KBM-7 (cell line): ENCODE measurements around the gene QRFP.

ENCODE experiments used
- DNase-seq: peaks from one replicate; pipeline ENCODE4 v3.0.0-alpha.2; 2015
- in situ Hi-C: fragments of 300-500 bp; cut with MboI; formaldehyde crosslinking; loops from 2 replicates; pipeline ENCODE4 v1.14.3; 2020; ENCODE audit warnings: low sequenced_read_pairs, low pct_unique_long_range_greater_than_20kb, mixed read lengths

The QRFP gene

DNA sequence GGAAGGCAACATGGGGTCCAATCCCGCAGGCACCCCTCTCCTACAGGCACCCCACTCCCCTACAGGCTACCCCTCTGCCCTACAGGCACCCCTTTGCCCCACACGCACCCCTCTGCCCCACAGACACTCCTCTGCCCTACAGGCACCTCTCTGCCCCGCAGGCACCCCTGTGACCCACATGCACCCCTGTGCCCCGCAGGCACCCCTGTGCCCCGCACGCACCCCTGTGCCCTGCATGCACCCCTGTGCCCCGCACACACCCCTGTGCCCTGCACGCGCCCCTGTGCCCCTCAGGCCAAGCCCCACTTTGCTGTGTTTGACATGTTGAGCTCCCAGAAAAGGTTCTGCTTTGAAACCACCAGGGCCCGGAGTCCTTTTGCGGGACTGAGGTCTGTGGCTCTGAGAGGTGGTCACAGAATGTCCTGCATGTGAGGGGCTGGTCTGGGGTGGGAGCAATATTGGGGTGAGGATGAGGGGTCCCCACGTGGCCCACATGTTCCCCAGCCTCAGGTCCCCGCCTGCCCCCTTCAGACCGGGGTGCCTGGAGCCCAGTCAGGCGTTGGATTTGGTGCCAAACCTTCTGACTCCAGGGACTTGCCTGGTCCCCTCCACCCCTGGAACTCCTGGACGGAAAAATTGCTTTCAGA is 616 bp upstream of the QRFP start:
- DNase-seq, result no peak
- in situ Hi-C loops, result no loop called here

DNA sequence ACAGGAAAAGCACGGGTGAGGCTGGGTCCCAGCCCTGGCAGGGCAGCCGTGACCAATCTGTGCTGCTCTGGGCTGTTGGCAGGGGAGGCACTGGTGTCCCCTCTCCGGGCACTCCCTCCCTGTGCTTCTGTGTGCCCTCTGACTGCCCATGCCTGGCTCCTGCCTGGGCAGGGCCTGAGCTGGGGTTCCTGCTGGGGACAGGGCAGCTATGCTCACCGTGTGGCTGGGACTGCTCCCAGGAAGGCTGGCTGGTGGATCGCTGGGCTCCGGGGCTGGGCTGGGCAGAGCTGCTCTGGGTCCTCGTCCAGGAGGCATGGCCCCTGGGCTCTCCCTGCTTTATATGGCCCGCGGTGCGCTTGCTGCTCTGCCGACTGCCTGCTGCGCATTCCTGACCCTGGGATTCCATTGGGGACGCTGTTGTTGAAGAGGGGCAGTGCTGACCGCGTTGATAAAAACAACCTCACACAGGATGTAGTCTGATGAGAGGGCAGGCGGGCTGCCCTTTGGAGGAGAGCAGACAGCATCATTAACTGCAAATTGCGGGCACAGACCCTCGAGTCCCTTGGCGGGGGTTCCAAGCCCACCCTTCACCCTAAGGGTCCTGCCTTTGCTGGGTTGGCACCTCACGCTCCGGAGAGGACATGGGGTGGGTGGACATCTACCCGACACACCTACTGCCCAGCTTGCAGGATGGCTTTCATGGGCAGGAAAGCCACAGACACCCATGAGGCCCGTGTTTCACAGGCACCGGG is 955 bp downstream of the QRFP start:
- DNase-seq, result no peak
- in situ Hi-C loops, result no loop called here

GRCh38 chr9:130895038-130895437 is 1.6 kb downstream of the QRFP start:
- in situ Hi-C loops, result no loop called here

DNA sequence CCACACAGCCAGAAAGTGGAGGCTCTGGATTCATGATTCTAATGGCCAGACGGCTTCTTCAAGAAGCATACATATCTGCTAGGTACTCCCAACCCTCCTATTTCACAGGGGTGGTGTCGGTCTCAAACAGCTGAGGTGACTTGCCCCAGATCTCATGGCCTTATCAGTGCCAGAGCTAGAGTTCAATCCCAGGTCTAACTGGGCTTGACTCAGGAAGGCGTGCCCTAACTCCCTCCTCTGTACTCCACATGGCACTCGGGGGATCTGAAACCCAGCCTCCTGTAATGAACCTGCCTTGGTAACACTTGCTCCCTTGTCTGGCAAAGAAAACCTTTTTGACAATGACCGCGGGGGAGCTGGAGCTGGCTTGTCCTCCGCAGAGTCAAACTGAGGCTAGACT is 2.1 kb downstream of the QRFP start:
- in situ Hi-C loops, result no loop called here
- DNase-seq, result no peak

More at GRCh38 chr9:130895038-130895437, 1.6 kb downstream of the QRFP start:
- DNase-seq, result no peak

DNA sequence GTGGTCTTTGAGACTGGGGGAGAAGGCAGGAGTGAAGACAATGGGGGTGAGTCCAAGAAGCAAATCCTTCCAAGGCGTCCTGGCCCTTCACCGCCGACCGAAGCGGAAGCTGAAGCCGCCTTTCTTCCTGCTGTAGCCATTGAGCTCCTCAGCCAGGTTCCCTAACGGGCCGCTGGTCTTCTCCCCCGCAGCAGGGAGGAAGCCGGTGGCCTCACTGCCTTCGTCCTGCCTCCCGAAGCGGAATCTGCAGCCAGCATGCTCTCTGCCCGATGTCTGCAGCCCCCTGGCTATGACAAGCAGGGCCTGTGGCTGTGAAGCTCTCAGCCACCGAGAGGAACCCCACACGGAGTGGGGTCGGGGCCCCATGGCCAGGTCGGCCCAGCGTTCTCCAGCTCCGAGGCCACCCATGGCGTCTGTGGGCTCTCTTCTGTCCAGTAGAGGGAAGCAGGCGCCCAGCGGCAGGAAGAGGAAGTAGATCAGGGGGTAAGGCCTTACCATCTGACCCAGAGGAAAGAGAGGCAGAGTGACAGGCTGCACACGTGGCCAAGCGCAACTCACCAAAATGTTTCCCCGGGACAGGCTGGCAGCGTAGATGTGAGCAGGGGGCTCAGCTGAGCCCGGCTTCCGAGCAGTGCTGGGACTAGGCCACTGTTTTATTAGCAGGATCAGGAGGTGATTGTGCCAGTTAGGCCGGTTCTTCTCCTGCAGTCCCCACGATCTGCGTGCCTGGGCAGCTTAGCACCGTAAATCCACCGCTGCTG is 3.1 kb downstream of the QRFP start:
- DNase-seq, result no peak

DNA sequence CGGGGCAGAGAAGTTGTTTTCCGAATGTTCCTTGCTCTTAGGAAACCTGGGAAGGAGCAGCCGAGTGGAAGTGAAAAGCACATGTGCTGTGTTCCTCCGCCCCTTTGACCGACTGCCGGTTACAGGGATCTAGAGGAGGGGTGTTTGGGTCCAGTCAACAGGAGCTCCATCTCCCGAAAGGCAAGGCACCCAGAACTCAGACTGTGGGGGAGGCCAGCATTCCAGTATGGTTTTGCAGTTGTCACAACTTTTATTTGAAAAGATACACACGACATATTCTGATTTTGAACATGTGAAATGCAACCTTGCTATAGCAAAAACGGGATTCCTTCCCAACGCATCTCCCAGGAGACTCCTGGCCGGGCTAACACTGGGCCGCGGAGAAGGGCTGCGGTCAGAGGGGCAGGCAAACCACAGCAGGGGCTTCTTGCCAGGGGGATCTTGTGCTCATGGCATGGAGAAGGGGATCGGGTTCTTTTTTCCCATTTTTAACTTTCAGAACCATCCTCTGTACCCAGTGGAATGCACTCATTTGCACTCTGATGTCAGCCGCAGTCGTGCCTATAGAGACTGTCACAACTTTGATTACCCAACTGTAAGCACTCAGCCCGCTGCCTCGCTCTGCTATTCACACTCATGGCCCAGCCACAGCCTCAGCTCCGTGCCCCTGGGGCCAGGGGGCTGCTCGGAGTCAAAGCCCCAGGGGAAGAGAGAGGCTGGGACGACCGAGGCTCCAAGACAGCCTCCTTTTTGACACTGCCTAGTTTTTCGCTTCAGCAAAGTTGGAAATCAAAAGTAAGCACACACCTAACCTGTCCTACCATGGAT is 3.9 kb downstream of the QRFP start:
- no peak for DNase-seq
- in situ Hi-C loops, result no loop called here

More for the DNA sequence above, 3.1 kb downstream of the QRFP start:
- in situ Hi-C loops, result no loop called here

- no peak for DNase-seq
- in situ Hi-C loops, result no loop called here
Observed at GRCh38 chr9:130891688-130892476, 4.7 kb downstream of the QRFP start.

DNA sequence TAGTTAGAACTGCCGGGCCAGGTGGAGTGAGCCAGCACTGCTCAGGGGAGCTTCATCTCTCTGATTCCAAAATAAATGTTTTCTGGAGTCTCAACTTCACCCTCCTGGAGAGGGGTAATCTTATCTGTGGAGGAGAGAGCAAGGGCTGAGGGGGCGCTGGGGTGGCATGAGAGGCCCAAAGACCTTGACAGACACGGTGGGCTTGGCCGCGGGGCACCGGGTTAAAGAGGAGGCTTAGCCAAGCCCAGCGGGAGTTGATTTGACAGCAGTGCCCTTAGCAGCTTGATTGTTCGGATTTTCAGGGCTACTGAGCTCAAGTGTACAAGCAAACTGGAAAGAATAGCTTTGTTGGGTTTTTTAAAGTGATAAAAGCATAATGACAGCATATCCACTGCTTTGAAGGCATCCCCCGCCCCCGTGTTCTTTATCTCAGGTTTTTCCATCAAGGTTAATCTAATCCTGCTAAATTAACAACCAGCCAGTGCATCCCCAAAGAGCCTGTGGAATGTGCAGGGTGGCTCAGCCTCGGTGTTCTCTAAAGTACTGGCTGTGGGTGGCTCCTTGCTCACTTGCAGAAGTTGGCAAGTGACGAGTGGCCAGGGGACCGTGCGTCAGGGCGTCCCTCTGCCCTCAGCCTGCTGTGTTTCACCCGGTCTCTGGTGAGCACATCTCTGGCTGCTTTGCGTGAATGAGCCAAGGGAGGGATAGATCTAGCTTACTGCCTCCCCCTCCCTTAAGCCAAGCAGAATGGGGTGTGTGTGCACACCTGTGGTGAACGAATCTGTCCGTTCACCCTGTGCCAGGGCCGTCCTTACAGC is 5.5 kb downstream of the QRFP start:
- DNase-seq, result no peak
- in situ Hi-C loops, result no loop called here

GRCh38 chr9:130890124-130890523 is 6.5 kb downstream of the QRFP start:
- in situ Hi-C loops, result no loop called here
- DNase-seq, result no peak

DNA sequence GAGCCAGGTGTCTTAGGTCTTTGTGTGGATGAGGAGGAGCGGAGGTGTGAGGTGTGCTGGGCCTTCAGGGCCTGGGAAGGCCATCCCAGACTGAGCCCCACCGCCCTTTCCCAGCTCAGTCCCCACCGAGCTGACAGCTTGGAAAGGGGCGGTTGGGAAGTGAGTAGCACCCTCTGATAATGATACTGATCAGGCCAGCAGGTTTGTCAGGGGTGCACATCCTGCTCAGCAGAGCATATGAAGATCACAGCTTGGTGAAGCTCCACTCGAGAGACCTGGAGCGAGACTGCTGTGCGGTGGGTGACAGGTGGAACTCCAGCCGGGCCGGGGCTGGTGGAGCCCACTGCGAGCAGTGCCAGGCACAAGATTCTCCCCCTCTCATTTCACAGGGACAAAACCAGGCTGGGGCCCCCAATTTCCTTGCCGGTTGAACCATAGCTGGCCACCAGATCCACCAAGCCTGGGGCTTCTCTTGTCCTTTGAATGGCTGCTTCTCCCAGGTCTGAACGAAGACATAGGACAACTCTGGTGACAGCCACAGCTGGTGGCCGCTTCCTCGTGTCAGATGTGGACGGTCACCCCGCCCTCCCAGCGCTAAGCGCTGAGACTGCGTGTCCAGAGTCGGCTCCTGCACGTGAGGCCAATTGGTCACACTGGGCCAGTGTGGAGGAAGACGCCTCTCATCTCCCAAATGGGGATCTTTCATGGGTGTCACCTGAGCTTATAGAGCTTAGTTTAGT is 8.3 kb downstream of the QRFP start:
- in situ Hi-C loops, result no loop called here
- no peak for DNase-seq

GRCh38 chr9:130887494-130888144 is 9.0 kb downstream of the QRFP start:
- in situ Hi-C loops, result no loop called here
- DNase-seq, result no peak

DNA sequence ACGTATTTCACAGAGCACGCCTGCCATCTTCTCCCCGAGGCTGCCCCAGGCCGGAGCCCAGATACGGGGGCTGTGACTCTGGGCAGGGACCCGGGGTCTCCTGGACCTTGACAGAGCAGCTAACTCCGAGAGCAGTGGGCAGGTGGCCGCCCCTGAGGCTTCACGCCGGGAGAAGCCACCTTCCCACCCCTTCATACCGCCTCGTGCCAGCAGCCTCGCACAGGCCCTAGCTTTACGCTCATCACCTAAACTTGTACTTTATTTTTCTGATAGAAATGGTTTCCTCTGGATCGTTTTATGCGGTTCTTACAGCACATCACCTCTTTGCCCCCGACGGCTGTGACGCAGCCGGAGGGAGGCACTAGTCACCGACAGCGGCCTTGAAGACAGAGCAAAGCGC is 9.6 kb downstream of the QRFP start:
- in situ Hi-C loops, result no loop called here
- no peak for DNase-seq

GRCh38 chr9:130885484-130886375 is 10.9 kb downstream of the QRFP start:
- in situ Hi-C loops, result no loop called here
- no peak for DNase-seq

- in situ Hi-C loops, result no loop called here
- no peak for DNase-seq
Observed at GRCh38 chr9:130884542-130885483, 11.8 kb downstream of the QRFP start.

GRCh38 chr9:130884111-130884531 is 12.5 kb downstream of the QRFP start:
- in situ Hi-C loops, result no loop called here
- no peak for DNase-seq
